Measurements from ENCODE around the gene THY1.

DNA sequence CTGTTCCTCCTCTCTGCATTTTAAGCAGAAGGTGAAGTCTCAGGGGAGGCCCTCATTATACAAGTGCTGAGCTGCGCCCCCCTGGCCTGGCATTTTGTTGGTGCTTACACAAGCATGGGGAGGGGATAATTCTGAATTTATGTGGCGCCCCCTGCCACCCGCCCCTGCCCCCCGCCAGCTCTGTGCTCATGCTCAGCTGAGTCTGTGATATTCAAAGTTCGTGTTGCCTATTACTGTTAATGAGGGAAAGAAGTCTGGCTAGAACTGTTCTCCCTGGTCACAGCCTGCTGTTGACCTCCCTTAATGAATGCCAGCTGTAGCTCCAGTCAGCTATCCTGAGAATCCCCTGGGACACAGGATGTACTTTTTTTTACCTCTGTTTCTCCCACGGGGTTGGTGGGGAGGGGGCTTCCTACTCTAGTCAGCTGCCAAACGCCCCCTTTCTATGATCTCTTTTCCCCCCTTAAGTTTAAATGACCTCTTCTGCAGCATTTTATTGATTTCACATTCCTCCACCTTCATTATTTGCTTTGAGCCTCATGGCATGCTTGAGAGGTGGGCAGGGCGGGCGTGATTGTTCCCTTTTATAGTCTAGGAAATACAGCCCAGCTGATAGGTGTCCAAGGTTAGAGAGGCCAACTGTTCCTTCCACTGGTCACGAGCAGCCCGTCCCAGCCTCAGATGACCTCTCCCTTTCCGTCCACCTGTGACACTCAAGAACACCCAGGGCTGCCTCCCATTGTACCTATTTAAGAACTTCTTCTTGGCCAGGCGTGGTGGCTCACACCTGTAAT is 53.6 kb downstream of the THY1 start:
- TF ChIP-seq CTCF (IDR thresholded peaks at IDR 0.05; ENCODE audit: low read length) (no peak), EZH2 (IDR thresholded peaks at IDR 0.05; ENCODE audit: borderline replicate concordance, low read length) (no peak)

Data from OCI-LY1 (cell line).